ENCODE measurements around the gene BNIP5. TPM values are rescaled to one million over a fixed set of nuclear protein-coding genes. Genes with fewer than 3 reads are reported as not detected.

BNIP5 gene
- total RNA-seq, 1 donor = not detected

- DNase-seq (ENCODE audit: low read depth) = peak; percentile 33
- TF ChIP-seq CTCF (IDR thresholded peaks at IDR 0.05; ENCODE audit: insufficient read depth, low read depth, low read length) = no peak
- H3K4me3 ChIP-seq (ENCODE audit: low read depth, low read length) = no peak overlapping the region
Measured at GRCh38 chr6:36301085-36301658, 35.5 kb downstream of the BNIP5 start.

GRCh38 chr6:36298027-36298426 is 38.7 kb downstream of the BNIP5 start:
- no peak for TF ChIP-seq CTCF (IDR thresholded peaks at IDR 0.05; ENCODE audit: insufficient read depth, low read depth, low read length)
- no peak overlapping the region for H3K4me3 ChIP-seq (ENCODE audit: low read depth, low read length)
- DNase-seq (ENCODE audit: low read depth) = no peak

- no peak for DNase-seq (ENCODE audit: low read depth)
- no peak overlapping the region for H3K4me3 ChIP-seq (ENCODE audit: low read depth, low read length)
- no peak for TF ChIP-seq CTCF (IDR thresholded peaks at IDR 0.05; ENCODE audit: insufficient read depth, low read depth, low read length)
Measured at GRCh38 chr6:36297511-36297910, 39.2 kb downstream of the BNIP5 start.

GRCh38 chr6:36297051-36297450 is 39.6 kb downstream of the BNIP5 start:
- no peak for TF ChIP-seq CTCF (IDR thresholded peaks at IDR 0.05; ENCODE audit: insufficient read depth, low read depth, low read length)
- H3K4me3 ChIP-seq (ENCODE audit: low read depth, low read length) = no peak overlapping the region
- DNase-seq (ENCODE audit: low read depth) = no peak

- no peak overlapping the region for H3K4me3 ChIP-seq (ENCODE audit: low read depth, low read length)
- TF ChIP-seq CTCF (IDR thresholded peaks at IDR 0.05; ENCODE audit: insufficient read depth, low read depth, low read length) = no peak
- DNase-seq (ENCODE audit: low read depth) = no peak
Measured at GRCh38 chr6:36296240-36296639, 40.4 kb downstream of the BNIP5 start.

GRCh38 chr6:36292170-36292569 is 44.5 kb downstream of the BNIP5 start:
- DNase-seq (ENCODE audit: low read depth) = no peak
- no peak overlapping the region for H3K4me3 ChIP-seq (ENCODE audit: low read depth, low read length)
- no peak for TF ChIP-seq CTCF (IDR thresholded peaks at IDR 0.05; ENCODE audit: insufficient read depth, low read depth, low read length)
